Nephron progenitor cell (in vitro differentiated cells): ENCODE results near the gene CST2.
"Not testable (repeated sequence)": the region's sequence is repeated elsewhere in the genome, so short reads cannot be mapped to it uniquely, and the experiment has no call there.

Experiments used
- DNase-seq: peaks from one replicate; pipeline ENCODE4 v3.0.0; 2021
- H3K27ac Mint-ChIP-seq: 2 replicates; pipeline ENCODE4 v1.8.0; 2021; ENCODE audit warnings: mild to moderate bottlenecking, moderate library complexity, mixed read lengths
- H3K27me3 Mint-ChIP-seq: 2 replicates; pipeline ENCODE4 v1.8.0; 2021; ENCODE audit warnings: mild to moderate bottlenecking, low read depth, mixed read lengths; ENCODE audit not compliant: poor library complexity
- H3K36me3 Mint-ChIP-seq: 2 replicates; pipeline ENCODE4 v1.8.0; 2021; ENCODE audit warnings: low read depth, mixed read lengths
- H3K4me1 Mint-ChIP-seq: 2 replicates; pipeline ENCODE4 v1.8.0; 2021; ENCODE audit warnings: mixed read lengths
- H3K4me3 Mint-ChIP-seq: 2 replicates; pipeline ENCODE4 v1.8.0; 2021; ENCODE audit warnings: mild to moderate bottlenecking, moderate library complexity, mixed read lengths
- H3K9me3 Mint-ChIP-seq: 2 replicates; pipeline ENCODE4 v1.8.0; 2021; ENCODE audit warnings: mild to moderate bottlenecking, moderate library complexity, mixed read lengths
- CTCF ChIP-seq: fragments of 200-600 bp; sonication (generic); IDR thresholded peaks from 2 replicates; pipeline ENCODE4 v1.5.0; 2021; ENCODE audit warnings: antibody characterized with exemption

Gene CST2

GRCh38 chr20:23856736-23857135 is 30.2 kb upstream of the CST2 start:
- no peaks in the 10 kb centered on the region for H3K36me3 Mint-ChIP-seq

GRCh38 chr20:23856226-23856625 is 29.7 kb upstream of the CST2 start:
- Mint-ChIP-seq H3K9me3 (no peaks in the 10 kb centered on the region), H3K27ac (no peak overlapping the region), H3K4me1 (peaks cover 23% of the 10 kb centered on the region), H3K4me3 (no peak overlapping the region), H3K27me3 (no peaks in the 10 kb centered on the region), H3K36me3 (no peaks in the 10 kb centered on the region)
- DNase-seq: no peak
- no peak for TF ChIP-seq CTCF

More at GRCh38 chr20:23856736-23857135, 30.2 kb upstream of the CST2 start:
- no peak overlapping the region for H3K27ac Mint-ChIP-seq
- no peak for DNase-seq
- peaks cover 28% of the 10 kb centered on the region for H3K4me1 Mint-ChIP-seq
- H3K9me3 Mint-ChIP-seq: no peaks in the 10 kb centered on the region
- H3K4me3 Mint-ChIP-seq: no peak overlapping the region
- H3K27me3 Mint-ChIP-seq: no peaks in the 10 kb centered on the region
- no peak for TF ChIP-seq CTCF

GRCh38 chr20:23841693-23842092 is 15.2 kb upstream of the CST2 start:
- H3K4me3 Mint-ChIP-seq: no peak overlapping the region
- peaks cover 24% of the 10 kb centered on the region for H3K9me3 Mint-ChIP-seq
- H3K27ac Mint-ChIP-seq: no peak overlapping the region
- TF ChIP-seq CTCF: no peak
- no peak for DNase-seq
- H3K27me3 Mint-ChIP-seq: peaks cover 7% of the 10 kb centered on the region
- no peaks in the 10 kb centered on the region for H3K36me3 Mint-ChIP-seq
- H3K4me1 Mint-ChIP-seq: peaks cover 8% of the 10 kb centered on the region

- DNase-seq: no peak
- Mint-ChIP-seq H3K27ac (no peak overlapping the region), H3K27me3 (no peaks in the 10 kb centered on the region), H3K36me3 (no peaks in the 10 kb centered on the region), H3K9me3 (peaks cover 23% of the 10 kb centered on the region), H3K4me1 (peaks cover 5% of the 10 kb centered on the region), H3K4me3 (no peak overlapping the region)
- TF ChIP-seq CTCF: no peak
These were observed 9.2 kb upstream of the CST2 start for GRCh38 chr20:23835716-23836115.

GRCh38 chr20:23832775-23833513 is 6.4 kb upstream of the CST2 start:
- Mint-ChIP-seq H3K9me3 (peaks cover 6% of the 10 kb centered on the region), H3K27me3 (peaks cover 4% of the 10 kb centered on the region), H3K4me1 (peaks cover 5% of the 10 kb centered on the region), H3K4me3 (no peak overlapping the region), H3K36me3 (no peaks in the 10 kb centered on the region), H3K27ac (no peak overlapping the region)
- no peak for DNase-seq
- no peak for TF ChIP-seq CTCF

GRCh38 chr20:23831961-23832360 is 5.4 kb upstream of the CST2 start:
- H3K9me3 Mint-ChIP-seq, H3K27ac Mint-ChIP-seq, H3K4me3 Mint-ChIP-seq, H3K27me3 Mint-ChIP-seq, DNase-seq, H3K4me1 Mint-ChIP-seq, H3K36me3 Mint-ChIP-seq: not testable (repeated sequence)
